ENCODE measurements around the gene COQ8B. TPM values are rescaled to one million over a fixed set of nuclear protein-coding genes. Genes with fewer than 3 reads are reported as not detected.
"Not testable (repeated sequence)": the region's sequence is repeated elsewhere in the genome, so short reads cannot be mapped to it uniquely, and the experiment has no call there.

Gene COQ8B
- total RNA-seq, 1 donor from 2014 or later = 20.0 TPM

DNA sequence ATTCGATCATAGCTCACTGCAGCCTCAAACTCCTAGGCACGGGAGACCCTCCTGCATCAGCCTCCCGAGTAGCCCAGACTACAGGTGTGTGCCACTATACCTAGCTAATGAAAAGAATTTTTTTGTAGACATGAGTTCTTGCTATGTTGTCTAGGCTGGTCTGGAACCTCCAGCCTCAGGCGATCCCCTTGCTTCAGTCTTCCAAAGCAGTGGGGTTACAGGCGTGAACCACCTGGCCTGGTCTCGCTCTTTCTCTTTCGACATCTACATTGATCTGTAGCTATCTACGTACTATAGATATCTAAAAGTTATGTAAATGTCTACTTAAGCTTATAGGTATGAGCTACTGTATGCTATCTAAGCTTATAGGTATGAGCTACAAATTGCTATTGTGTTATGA is 58.7 kb downstream of the COQ8B start:
- no peak for DNase-seq (ENCODE audit: low read depth)
- Histone ChIP-seq H3K27me3 (ENCODE audit: control insufficient read depth, insufficient read depth, low read length) (no peaks in the 10 kb centered on the region), H3K4me3 (ENCODE audit: low read depth, low read length) (no peak overlapping the region), H3K36me3 (ENCODE audit: control insufficient read depth, insufficient read depth, low read length) (no peaks in the 10 kb centered on the region)
- TF ChIP-seq, protein P1, sequence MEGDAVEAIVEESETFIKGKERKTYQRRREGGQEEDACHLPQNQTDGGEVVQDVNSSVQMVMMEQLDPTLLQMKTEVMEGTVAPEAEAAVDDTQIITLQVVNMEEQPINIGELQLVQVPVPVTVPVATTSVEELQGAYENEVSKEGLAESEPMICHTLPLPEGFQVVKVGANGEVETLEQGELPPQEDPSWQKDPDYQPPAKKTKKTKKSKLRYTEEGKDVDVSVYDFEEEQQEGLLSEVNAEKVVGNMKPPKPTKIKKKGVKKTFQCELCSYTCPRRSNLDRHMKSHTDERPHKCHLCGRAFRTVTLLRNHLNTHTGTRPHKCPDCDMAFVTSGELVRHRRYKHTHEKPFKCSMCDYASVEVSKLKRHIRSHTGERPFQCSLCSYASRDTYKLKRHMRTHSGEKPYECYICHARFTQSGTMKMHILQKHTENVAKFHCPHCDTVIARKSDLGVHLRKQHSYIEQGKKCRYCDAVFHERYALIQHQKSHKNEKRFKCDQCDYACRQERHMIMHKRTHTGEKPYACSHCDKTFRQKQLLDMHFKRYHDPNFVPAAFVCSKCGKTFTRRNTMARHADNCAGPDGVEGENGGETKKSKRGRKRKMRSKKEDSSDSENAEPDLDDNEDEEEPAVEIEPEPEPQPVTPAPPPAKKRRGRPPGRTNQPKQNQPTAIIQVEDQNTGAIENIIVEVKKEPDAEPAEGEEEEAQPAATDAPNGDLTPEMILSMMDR (IDR thresholded peaks at IDR 0.05; ENCODE audit: insufficient read depth, low read length, poor library complexity, severe bottlenecking) = no peak

DNA sequence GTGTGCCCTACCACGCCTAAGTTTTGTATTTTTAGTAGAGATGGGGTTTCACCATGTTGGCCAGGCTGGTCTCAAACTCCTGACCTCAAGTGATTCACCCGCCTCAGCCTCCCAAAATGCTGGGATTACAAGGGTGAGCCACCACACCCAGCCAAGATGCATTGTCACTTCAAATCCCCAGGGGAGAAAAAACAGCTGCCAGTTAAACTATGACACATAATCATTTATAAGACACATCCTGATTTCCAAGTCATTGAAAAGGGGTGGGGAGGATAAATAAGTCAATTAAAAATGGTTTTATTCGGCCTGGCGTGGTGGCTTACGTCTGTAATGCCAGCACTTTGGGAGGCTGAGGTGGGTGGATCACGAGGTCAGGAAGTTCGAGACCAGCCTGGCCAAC is 61.0 kb downstream of the COQ8B start:
- not testable (repeated sequence) for DNase-seq (ENCODE audit: low read depth); H3K4me3 ChIP-seq (ENCODE audit: low read depth, low read length); H3K27me3 ChIP-seq (ENCODE audit: control insufficient read depth, insufficient read depth, low read length); H3K36me3 ChIP-seq (ENCODE audit: control insufficient read depth, insufficient read depth, low read length)

GRCh38 chr19:40652303-40652702 is 64.4 kb downstream of the COQ8B start:
- DNase-seq (ENCODE audit: low read depth); H3K4me3 ChIP-seq (ENCODE audit: low read depth, low read length); H3K36me3 ChIP-seq (ENCODE audit: control insufficient read depth, insufficient read depth, low read length); H3K27me3 ChIP-seq (ENCODE audit: control insufficient read depth, insufficient read depth, low read length): not testable (repeated sequence)

DNA sequence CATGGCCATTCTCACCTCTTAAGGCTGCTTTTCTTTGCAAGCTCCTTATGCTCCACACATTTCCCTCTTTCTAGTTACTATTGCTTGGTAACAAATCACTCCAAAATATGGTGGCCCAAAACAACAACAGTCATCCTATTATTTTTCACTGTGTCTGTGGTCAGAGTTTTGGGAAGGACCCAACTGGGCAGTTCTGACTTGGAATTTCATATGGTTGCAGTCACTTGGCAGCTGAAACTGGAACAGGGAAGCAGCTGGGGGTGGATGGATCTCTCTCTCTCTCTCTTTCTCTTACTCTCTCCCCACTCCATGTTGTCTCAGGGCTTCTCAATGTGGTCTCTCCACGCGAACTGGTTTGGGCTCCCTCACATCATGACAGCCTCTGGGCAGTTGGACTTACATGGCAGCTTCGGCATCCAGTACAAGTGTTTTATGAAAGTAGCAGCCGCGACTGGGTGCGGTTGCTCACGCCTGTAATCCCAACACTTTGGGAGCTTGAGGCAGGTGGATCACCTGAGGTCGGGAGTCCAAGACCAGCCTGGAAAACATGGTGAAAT is 65.9 kb downstream of the COQ8B start:
- no peaks in the 10 kb centered on the region for H3K36me3 ChIP-seq (ENCODE audit: control insufficient read depth, insufficient read depth, low read length)
- TF ChIP-seq, protein P1 (IDR thresholded peaks at IDR 0.05; ENCODE audit: insufficient read depth, low read length, poor library complexity, severe bottlenecking) = no peak
- no peaks in the 10 kb centered on the region for H3K27me3 ChIP-seq (ENCODE audit: control insufficient read depth, insufficient read depth, low read length)
- no peak overlapping the region for H3K4me3 ChIP-seq (ENCODE audit: low read depth, low read length)
- no peak for DNase-seq (ENCODE audit: low read depth)

DNA sequence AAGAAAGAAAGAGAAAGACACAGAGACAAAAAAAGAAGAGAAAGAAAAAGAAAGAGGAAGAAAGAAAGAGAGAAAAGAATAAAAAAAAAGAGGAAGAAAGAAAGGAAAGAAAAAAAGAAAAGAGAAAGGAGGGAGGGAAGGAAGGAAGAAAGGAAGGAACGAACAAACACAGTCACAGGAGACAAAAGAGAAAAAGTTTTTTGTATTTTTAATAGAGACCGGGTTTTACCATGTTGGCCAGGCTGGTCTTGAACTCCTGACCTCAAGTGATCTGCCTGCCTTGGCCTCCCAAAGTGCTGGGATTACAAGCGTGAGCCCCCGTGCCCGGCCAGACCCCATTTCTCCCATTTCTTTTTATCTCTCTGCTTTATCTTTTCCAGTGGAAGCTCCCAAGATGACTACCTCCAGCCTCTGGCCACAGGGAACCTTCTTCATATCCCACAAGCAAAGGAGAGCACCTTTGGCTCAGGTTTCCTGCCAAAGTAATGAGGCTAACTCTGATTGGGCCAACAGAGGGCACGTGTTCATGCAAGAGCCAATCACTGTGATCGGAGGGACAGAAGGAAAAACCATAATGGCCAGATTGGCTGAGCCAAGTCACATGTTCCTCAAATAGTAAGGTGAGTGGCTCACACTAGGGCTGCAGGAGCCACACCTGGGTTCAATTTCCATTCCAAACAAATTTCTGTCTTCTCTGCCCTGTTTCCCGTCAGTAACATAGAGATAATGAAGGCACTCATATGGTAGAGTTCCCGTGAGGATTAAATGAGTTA is 66.6 kb downstream of the COQ8B start:
- H3K27me3 ChIP-seq (ENCODE audit: control insufficient read depth, insufficient read depth, low read length); DNase-seq (ENCODE audit: low read depth); H3K36me3 ChIP-seq (ENCODE audit: control insufficient read depth, insufficient read depth, low read length); H3K4me3 ChIP-seq (ENCODE audit: low read depth, low read length): not testable (repeated sequence)

DNA sequence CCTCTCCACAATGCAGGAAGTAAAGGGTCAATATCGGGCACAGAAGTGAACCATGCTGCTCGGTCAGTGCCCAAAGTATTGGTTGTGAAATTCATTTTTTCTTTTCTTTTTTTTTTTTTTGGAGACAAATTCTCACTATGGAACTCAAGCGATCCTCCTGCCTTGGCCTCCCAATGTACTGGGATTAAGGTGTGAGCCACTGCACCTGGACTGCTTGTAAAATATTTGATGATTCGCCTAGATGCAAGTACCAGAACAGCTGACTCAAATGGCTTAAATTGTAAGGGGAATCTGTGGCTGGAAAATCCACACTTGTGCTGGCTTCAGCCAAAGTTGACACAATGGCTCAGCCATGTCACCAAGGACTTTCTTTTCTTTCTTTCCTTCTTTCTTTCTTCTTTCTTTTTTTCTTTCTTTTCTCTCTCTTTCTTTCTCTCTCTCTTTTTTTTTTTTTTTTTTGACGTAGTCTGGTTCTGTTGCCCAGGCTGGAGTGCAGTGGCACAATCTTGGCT is 69.9 kb downstream of the COQ8B start:
- H3K36me3 ChIP-seq (ENCODE audit: control insufficient read depth, insufficient read depth, low read length) = no peaks in the 10 kb centered on the region
- no peak overlapping the region for H3K4me3 ChIP-seq (ENCODE audit: low read depth, low read length)
- TF ChIP-seq, protein P1 (IDR thresholded peaks at IDR 0.05; ENCODE audit: insufficient read depth, low read length, poor library complexity, severe bottlenecking) = no peak
- no peak for DNase-seq (ENCODE audit: low read depth)
- no peaks in the 10 kb centered on the region for H3K27me3 ChIP-seq (ENCODE audit: control insufficient read depth, insufficient read depth, low read length)

DNA sequence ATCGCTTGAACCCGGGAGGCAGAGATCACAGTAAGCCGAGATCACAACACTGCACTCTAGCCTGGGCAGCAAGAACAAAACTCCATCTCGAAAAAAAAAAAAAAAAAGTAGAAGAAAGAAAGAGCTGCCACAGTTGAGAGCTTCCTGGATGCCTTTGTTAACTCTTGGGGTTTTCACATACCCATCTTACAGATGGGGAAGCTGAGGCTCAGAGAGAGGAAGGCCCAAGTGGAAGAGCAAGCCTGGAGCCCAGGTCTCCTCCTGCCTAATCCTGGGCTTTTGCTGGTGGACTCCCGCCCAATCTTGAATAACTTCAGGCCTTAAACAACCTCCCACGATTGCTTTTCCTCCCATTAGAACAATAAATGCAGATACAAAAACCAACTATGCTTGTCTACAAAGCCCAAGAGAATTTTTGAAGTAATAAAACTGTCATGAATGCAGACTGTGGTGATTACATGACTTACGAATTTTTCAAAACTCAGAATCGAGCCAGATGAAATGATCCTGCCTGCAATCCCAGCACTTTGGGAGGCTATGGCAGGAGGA is 73.9 kb downstream of the COQ8B start:
- no peak for DNase-seq (ENCODE audit: low read depth)
- Histone ChIP-seq H3K27me3 (ENCODE audit: control insufficient read depth, insufficient read depth, low read length) (no peaks in the 10 kb centered on the region), H3K4me3 (ENCODE audit: low read depth, low read length) (no peak overlapping the region), H3K36me3 (ENCODE audit: control insufficient read depth, insufficient read depth, low read length) (no peaks in the 10 kb centered on the region)
- TF ChIP-seq, protein P1 (IDR thresholded peaks at IDR 0.05; ENCODE audit: insufficient read depth, low read length, poor library complexity, severe bottlenecking) = no peak

All from kidney epithelial cell (primary cell).